ENCODE results near the gene CDC14A. TPM values are rescaled to one million over a fixed set of nuclear protein-coding genes. Genes with fewer than 3 reads are reported as not detected.

The CDC14A gene
- total RNA-seq, 1 donor: 167 TPM

DNA sequence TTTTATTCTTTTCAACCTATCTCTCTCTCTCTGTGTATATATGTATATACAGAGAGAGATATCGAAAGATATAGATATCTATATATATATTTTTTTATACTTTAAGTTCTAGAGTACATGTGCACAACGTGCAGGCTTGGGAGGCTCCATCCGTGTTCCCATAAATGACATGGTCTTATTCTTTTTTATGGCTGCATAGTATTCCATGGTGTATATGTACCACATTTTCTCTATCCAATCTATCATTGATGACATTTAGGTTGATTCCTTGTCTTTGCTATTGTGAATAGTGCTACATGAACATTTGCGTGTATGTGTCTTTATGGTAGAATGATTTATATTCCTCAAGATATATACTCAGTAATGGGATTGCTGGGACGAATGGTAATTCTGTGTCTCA is 130.4 kb downstream of the CDC14A start:
- Histone ChIP-seq H3K4me1 (ENCODE audit: insufficient read depth, low read length) (no peaks in the 10 kb centered on the region), H3K27me3 (ENCODE audit: insufficient read depth, low read length) (no peaks in the 10 kb centered on the region)

DNA sequence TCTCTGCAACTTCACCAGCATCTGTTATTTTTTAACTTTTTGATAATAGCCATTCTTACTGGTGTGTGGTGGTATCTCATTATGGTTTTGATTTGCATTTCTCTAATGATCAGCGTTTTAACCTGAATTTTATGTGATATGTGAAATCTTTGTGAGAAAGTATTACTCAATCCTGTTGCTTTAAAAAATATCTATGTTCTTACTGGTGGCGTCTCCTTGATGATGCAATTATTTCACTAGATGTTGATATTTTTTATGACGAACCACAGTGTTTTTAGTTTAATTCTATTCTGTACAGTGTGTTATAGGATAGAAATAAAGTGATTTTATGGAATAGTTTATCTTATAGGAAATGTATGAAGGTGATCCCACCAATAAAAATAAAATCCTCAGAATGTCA is 130.9 kb downstream of the CDC14A start:
- Histone ChIP-seq H3K4me3 (ENCODE audit: low read length) (no peak overlapping the region), H3K4me1 (ENCODE audit: insufficient read depth, low read length) (no peaks in the 10 kb centered on the region), H3K9me3 (ENCODE audit: low read depth, low read length) (no peaks in the 10 kb centered on the region), H3K27me3 (ENCODE audit: insufficient read depth, low read length) (no peaks in the 10 kb centered on the region)

More for the DNA sequence above, 130.4 kb downstream of the CDC14A start:
- Histone ChIP-seq H3K9me3 (ENCODE audit: low read depth, low read length) (no peaks in the 10 kb centered on the region), H3K4me3 (ENCODE audit: low read length) (no peak overlapping the region)

DNA sequence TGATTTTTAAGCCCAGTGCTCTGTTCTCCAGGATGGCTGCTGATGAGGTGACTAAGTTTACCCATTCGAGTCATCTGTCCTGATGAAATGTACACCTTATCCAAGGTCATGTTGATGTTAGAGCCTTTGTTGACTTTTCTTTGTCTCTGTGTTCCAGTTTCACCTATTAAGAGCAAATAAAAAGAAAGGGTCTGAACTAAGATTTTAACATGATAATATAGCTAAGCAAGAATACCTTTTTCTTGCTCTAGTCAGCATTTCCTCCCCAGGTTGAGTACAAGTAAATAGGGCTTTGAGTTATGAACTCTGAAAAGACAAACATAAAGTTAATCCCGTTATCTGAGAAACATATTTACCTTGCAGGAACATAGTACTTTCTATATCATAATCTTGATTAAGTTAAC is 133.6 kb downstream of the CDC14A start:
- no peaks in the 10 kb centered on the region for H3K27me3 ChIP-seq (ENCODE audit: insufficient read depth, low read length)
- no peak overlapping the region for H3K4me3 ChIP-seq (ENCODE audit: low read length)
- no peaks in the 10 kb centered on the region for H3K4me1 ChIP-seq (ENCODE audit: insufficient read depth, low read length)
- no peaks in the 10 kb centered on the region for H3K9me3 ChIP-seq (ENCODE audit: low read depth, low read length)

DNA sequence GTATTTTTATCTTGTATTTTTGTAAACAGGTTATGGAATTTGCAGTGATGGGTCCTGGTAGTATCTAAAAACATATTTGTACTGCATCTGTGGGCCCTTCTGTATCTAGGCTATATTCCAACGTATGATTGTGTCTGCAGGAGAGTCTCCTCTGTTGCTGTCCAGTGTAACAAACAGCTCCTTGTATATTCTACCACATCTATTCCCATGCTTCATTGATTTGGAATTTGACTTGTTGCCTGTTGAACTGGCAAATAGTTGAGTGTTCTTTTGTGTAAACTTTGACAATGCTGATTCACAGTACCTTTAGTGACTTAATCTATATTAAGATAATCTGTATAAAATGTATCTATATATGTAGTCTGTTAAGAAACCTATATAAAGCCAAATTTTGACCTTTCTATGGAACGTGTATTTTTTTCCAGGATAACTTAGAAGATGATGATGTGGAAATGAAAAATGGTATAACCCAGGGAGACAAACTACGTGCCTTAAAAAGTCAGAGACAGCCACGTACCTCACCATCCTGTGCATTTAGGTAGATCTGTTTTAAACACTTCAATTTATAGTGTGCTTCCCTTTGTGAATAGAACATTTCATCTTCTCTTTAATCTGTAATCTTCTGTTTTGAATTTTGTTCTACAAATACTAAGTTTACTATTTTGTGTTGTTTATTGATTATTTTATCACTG is 142.2 kb downstream of the CDC14A start:
- H3K27me3 ChIP-seq (ENCODE audit: insufficient read depth, low read length): no peaks in the 10 kb centered on the region
- H3K9me3 ChIP-seq (ENCODE audit: low read depth, low read length): no peaks in the 10 kb centered on the region

DNA sequence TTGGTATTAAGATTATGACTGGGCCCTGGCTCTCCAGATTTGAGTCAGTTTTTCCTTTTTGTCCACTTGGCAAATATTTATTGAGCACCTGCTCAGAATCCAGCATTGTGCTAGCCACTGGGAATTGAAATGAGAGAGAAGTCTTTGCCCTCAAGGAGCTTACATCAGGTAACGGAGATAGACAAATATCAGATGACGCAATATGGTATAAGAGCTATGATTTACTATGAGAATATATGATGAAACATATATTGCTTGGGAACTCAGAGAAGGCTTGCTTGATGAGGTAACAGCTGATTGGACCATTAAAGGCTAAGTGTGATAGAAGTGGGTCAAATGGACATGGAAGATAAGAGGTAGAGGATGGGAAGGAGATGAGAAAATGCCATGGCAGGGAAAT is 144.6 kb downstream of the CDC14A start:
- Histone ChIP-seq H3K27me3 (ENCODE audit: insufficient read depth, low read length) (no peaks in the 10 kb centered on the region), H3K9me3 (ENCODE audit: low read depth, low read length) (no peaks in the 10 kb centered on the region), H3K4me1 (ENCODE audit: insufficient read depth, low read length) (no peaks in the 10 kb centered on the region), H3K4me3 (ENCODE audit: low read length) (no peak overlapping the region)

More for the DNA sequence above, 142.2 kb downstream of the CDC14A start:
- no peak overlapping the region for H3K4me3 ChIP-seq (ENCODE audit: low read length)
- no peaks in the 10 kb centered on the region for H3K4me1 ChIP-seq (ENCODE audit: insufficient read depth, low read length)

DNA sequence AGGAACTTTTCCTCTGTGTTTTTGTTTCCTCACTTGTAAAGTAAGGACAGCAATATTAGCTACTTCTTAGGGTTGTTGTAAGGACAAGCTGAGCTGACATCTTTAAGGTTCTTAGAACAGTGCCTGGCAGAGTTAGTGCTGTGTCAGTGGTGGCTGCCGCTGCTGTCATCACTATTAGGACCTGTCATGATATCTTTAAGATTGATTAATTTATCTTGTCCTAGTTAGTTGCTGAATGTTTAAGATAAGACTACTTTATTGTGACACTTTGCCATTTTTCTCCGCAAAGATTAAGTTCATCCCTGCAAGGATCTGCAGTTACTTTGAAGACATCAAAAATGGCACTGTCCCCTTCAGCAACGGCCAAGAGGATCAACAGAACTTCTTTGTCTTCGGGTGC is 145.5 kb downstream of the CDC14A start:
- Histone ChIP-seq H3K4me3 (ENCODE audit: low read length) (no peak overlapping the region), H3K27me3 (ENCODE audit: insufficient read depth, low read length) (no peaks in the 10 kb centered on the region), H3K9me3 (ENCODE audit: low read depth, low read length) (no peaks in the 10 kb centered on the region), H3K4me1 (ENCODE audit: insufficient read depth, low read length) (no peaks in the 10 kb centered on the region)

DNA sequence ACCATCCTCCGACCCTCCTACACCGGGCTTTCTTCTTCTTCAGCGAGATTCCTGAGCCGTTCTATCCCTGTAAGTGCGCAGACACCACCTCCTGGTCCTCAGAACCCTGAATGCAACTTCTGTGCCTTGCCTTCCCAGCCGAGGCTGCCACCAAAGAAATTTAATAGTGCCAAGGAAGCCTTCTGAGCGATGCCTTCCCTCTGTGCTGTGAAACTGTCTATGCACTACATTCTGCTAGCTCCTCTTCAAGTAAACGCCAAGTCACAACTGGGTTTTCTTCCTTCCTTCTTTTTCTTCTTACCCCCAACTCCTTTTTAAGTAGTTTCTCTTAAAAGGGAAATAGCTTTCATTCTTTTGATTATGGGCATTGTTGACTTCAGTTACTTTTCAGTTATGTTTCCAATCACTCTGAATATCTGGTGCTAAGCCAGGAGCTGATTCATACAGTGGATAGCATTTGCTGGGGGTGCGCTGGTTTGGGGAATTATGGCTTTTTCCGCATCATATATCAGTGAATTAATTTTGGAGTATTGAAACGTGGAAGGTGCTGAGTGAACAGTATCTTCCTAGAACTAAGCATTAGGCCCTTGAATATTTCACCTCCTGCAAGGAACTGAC is 147.0 kb downstream of the CDC14A start:
- Histone ChIP-seq H3K4me3 (ENCODE audit: low read length) (no peak overlapping the region), H3K27me3 (ENCODE audit: insufficient read depth, low read length) (no peaks in the 10 kb centered on the region), H3K9me3 (ENCODE audit: low read depth, low read length) (no peaks in the 10 kb centered on the region), H3K4me1 (ENCODE audit: insufficient read depth, low read length) (no peaks in the 10 kb centered on the region)

DNA sequence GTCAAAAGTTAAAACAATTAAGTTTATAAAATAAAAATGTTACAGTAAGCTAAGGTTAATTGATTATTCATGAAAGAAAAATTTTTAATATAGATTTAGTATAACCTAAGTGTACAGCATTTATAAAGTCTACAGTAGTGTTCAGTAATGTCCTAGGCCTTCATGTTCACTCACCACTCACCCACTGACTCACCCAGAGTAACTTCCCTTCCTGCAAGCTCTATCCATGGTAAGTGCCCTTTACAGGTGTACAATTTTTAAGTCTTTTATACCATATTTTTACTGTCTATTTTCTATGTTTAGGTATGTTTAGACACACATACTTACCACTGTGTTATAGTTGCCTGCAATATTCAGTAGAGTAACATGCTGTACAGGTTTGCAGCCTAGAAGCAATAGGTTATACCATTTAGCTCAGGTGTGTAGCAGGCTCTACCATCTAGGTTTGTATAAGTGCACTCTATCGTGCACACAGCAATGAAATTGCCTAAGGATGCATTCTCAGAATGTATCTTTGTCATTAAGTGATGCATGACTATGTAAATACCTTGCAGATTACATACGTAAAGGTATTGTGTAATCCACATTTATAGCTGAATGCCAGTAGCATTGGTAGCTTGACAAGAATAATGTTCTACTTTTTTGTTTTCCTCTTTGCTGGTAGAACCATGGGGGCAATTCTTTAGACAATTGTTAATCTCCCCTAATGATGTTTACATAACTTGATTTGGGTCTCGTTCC is 149.9 kb downstream of the CDC14A start:
- no peaks in the 10 kb centered on the region for H3K27me3 ChIP-seq (ENCODE audit: insufficient read depth, low read length)
- no peak overlapping the region for H3K4me3 ChIP-seq (ENCODE audit: low read length)
- no peaks in the 10 kb centered on the region for H3K4me1 ChIP-seq (ENCODE audit: insufficient read depth, low read length)

DNA sequence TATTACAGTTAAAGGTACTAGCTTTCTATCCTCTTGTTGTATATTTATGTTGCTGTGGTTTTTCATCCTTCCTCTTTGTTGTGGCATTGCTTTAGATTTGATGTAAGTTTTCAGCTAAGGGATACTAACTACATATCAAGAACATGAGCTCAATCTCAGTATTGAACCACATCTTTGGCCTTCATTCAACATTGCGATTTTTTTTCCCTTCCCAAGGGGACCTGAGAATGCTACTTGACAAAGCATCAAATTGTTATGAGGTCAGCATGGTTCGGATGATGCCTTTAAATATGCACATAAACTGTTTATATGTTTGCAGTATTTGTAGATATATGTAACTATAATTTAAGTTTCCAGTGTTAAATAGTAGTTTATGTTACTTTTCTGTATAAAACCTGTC is 153.9 kb downstream of the CDC14A start:
- H3K4me1 ChIP-seq (ENCODE audit: insufficient read depth, low read length): peaks cover 18% of the 10 kb centered on the region
- no peaks in the 10 kb centered on the region for H3K27me3 ChIP-seq (ENCODE audit: insufficient read depth, low read length)
- H3K9me3 ChIP-seq (ENCODE audit: low read depth, low read length): no peaks in the 10 kb centered on the region
- H3K4me3 ChIP-seq (ENCODE audit: low read length): no peak overlapping the region

More for the DNA sequence above, 149.9 kb downstream of the CDC14A start:
- H3K9me3 ChIP-seq (ENCODE audit: low read depth, low read length): no peaks in the 10 kb centered on the region

DNA sequence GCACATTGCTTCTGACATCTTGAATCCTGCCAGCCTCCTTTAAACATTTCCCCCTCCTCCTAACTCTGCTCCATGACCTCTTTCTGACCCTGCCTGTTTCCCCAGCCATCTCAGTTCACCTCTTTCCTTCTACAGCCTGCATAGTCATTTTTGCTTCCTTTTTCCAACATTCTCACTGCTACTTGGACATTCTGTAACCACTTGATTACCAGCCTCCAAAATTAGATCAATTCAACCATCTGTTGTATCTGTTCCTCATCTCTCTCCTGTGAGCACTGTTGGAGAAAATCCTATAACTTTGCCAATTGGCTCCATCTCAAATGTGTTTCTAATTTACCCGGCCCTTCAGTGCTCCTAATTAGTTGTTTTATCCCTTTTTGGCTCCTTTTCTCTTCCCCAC is 158.1 kb downstream of the CDC14A start:
- peaks cover 27% of the 10 kb centered on the region for H3K4me1 ChIP-seq (ENCODE audit: insufficient read depth, low read length)
- H3K27me3 ChIP-seq (ENCODE audit: insufficient read depth, low read length): no peaks in the 10 kb centered on the region
- no peaks in the 10 kb centered on the region for H3K9me3 ChIP-seq (ENCODE audit: low read depth, low read length)
- H3K4me3 ChIP-seq (ENCODE audit: low read length): no peak overlapping the region

DNA sequence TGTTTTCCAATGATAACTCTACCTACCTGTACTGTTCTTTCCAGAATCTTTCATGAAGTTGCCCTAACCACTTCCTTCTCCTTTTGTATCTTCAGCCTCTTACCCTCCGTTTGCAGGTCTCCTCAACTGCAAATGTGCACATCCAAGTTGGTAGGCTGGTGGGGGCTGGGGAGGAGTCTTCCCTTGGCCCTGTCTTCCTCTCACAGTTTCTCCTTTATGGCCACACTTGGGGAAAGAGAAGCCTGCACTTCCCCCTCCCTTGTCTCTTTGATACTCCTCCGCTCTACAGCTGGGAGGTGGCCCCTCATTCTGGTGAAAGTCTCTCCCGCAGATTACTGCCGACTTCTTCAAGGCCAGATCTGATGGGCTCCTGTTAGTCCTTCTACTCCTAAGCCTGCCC is 158.8 kb downstream of the CDC14A start:
- H3K9me3 ChIP-seq (ENCODE audit: low read depth, low read length): no peaks in the 10 kb centered on the region
- peaks cover 32% of the 10 kb centered on the region for H3K4me1 ChIP-seq (ENCODE audit: insufficient read depth, low read length)
- no peak overlapping the region for H3K4me3 ChIP-seq (ENCODE audit: low read length)
- no peaks in the 10 kb centered on the region for H3K27me3 ChIP-seq (ENCODE audit: insufficient read depth, low read length)

DNA sequence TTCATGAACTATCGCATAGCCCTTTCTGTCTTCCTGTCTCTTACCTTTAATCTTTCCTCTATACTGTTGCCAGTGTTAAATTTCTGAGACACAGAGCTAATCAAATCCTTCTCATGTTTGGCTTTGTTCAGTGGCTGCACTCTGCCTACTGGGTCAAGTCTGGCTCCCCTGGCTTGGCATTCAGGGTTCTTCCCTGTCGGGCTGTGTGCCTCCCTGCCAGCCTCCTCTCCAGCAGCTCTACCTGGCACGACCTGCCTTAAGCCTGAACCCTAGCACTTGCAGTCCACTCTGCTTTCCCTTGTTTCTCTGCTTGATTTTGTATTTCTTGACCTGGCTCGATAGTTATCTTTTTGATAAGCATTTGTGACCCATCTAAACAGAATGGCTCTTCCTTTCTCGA is 159.5 kb downstream of the CDC14A start:
- Histone ChIP-seq H3K4me3 (ENCODE audit: low read length) (no peak overlapping the region), H3K9me3 (ENCODE audit: low read depth, low read length) (no peaks in the 10 kb centered on the region), H3K27me3 (ENCODE audit: insufficient read depth, low read length) (no peaks in the 10 kb centered on the region), H3K4me1 (ENCODE audit: insufficient read depth, low read length) (peaks cover 37% of the 10 kb centered on the region)

DNA sequence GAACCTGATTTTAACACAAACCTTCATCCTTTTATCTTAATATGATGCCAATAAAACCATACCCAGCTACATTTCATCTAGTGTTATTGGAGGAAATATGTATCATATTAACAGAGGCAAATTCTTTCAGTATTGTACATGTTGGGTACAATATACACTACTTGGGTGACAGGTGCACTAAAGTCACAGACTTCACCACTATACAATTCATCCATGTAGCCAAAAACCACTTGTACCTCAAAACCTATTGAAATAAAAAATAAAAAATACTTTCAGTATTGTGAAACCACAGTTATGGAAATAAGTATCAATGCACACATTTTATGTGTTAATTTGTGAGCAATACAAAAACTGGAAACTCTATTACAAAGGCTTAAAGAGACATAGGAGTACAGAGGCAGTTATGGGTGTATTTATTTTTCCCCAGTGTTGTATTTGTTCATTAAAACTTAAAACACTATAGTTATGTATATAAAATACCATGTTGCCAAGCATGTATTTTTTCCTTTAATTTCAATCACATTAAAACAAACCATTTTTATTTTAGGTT is 160.6 kb downstream of the CDC14A start:
- Histone ChIP-seq H3K4me3 (ENCODE audit: low read length) (no peak overlapping the region), H3K4me1 (ENCODE audit: insufficient read depth, low read length) (peaks cover 40% of the 10 kb centered on the region), H3K9me3 (ENCODE audit: low read depth, low read length) (no peaks in the 10 kb centered on the region), H3K27me3 (ENCODE audit: insufficient read depth, low read length) (no peaks in the 10 kb centered on the region)

DNA sequence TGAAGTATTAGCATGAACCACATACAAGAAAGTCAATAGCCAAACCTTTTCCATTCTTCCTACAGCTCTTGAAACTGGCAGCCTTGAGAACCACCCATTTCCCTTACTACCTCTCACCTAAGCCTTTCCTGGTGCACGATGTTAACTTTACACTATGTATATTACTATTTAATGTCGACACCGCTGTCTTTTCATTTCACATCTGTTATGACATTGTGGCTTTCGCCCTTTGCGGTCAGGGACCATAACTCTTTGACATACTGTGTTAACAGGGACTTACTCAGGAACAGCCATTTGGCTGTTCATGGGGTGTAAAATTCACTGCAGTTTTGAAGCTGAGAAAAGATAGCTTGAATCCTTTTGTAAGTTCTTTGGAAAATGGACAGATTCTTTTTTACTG is 164.6 kb downstream of the CDC14A start:
- H3K4me3 ChIP-seq (ENCODE audit: low read length): no peak overlapping the region
- H3K4me1 ChIP-seq (ENCODE audit: insufficient read depth, low read length): peaks cover 15% of the 10 kb centered on the region
- no peaks in the 10 kb centered on the region for H3K9me3 ChIP-seq (ENCODE audit: low read depth, low read length)
- H3K27me3 ChIP-seq (ENCODE audit: insufficient read depth, low read length): no peaks in the 10 kb centered on the region

DNA sequence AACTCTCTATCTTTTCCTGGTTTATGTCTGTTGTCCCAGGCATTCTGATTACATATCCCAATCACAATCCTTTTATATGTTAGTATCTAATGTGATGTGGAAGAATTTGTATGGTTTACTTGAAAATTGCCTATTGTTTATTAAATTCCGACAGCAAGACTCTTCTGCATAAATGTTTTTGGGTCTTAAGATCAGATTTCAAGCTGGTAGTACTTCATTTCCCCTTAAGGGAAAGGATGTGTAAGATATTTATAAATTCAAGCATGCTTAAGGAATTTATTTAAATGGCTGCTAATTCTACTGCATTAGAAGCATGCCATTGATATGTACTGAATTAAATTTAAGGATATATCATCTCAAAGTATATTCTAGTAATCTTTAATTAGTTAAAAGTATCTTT is 165.2 kb downstream of the CDC14A start:
- Histone ChIP-seq H3K27me3 (ENCODE audit: insufficient read depth, low read length) (no peaks in the 10 kb centered on the region), H3K9me3 (ENCODE audit: low read depth, low read length) (no peaks in the 10 kb centered on the region), H3K4me1 (ENCODE audit: insufficient read depth, low read length) (peaks cover 18% of the 10 kb centered on the region), H3K4me3 (ENCODE audit: low read length) (no peak overlapping the region)

All from mononuclear cell (primary cell).